HEK293 (cell line): Measurements from ENCODE around the gene SP3.

Source experiments
- BCL11B ChIP-seq: fragments of 450-650 bp; formaldehyde crosslinking; IDR thresholded peaks from 2 replicates; pipeline ENCODE4 v1.5.1; 2016; ENCODE audit warnings: low read depth, missing biosample characterization, missing genetic modification characterization
- HOXC10 ChIP-seq: sonication (generic); formaldehyde crosslinking; IDR thresholded peaks from 2 replicates; pipeline ENCODE4 v1.8.1; 2023; ENCODE audit warnings: mild to moderate bottlenecking, missing genetic modification reagents
- OSR2 ChIP-seq: fragments of 450-650 bp; formaldehyde crosslinking; IDR thresholded peaks from 2 replicates; pipeline ENCODE4 v1.5.1; 2016; ENCODE audit warnings: missing biosample characterization, missing genetic modification characterization
- PATZ1 ChIP-seq: fragments of 450-650 bp; formaldehyde crosslinking; IDR thresholded peaks from 2 replicates; pipeline ENCODE4 v1.5.1; 2016; ENCODE audit warnings: missing biosample characterization, missing genetic modification characterization
- REST ChIP-seq: fragments of 450-650 bp; formaldehyde crosslinking; IDR thresholded peaks from 2 replicates; pipeline ENCODE4 v1.5.1; 2016; ENCODE audit warnings: missing biosample characterization, missing genetic modification characterization
- SCRT2 ChIP-seq: fragments of 450-650 bp; formaldehyde crosslinking; IDR thresholded peaks from 2 replicates; pipeline ENCODE4 v1.5.1; 2016; ENCODE audit warnings: missing biosample characterization, missing genetic modification characterization
- SETDB1 ChIP-seq: IDR thresholded peaks from one replicate; pipeline ENCODE4 v1.6.1; 2017; ENCODE audit warnings: mild to moderate bottlenecking, low read length, moderate library complexity, mixed read lengths; ENCODE audit not compliant: insufficient read length
- YY1 ChIP-seq: fragments of 450-650 bp; formaldehyde crosslinking; IDR thresholded peaks from 2 replicates; pipeline ENCODE4 v1.5.1; 2018; ENCODE audit warnings: missing biosample characterization, missing genetic modification characterization
- ZBTB1 ChIP-seq: fragments of 450-650 bp; formaldehyde crosslinking; IDR thresholded peaks from 2 replicates; pipeline ENCODE4 v1.5.1; 2016; ENCODE audit warnings: missing biosample characterization, missing genetic modification characterization
- ZFHX2 ChIP-seq: fragments of 450-650 bp; formaldehyde crosslinking; conservative IDR thresholded peaks from 2 replicates; pipeline ENCODE4 v1.5.1; 2016; ENCODE audit warnings: missing biosample characterization, missing genetic modification characterization
- ZNF274 ChIP-seq, 2 experiments: fragments of 200-500 bp in 1 of 2; fragments of 450-650 bp in 1 of 2; sonication (Bioruptor generic) in 1 of 2; formaldehyde crosslinking in 1 of 2; IDR thresholded peaks; 2 replicates each; pipeline versions ENCODE4 v1.5.1 to v1.6.1; 2014 to 2016; ENCODE audit warnings: borderline replicate concordance in 1 of 2, inconsistent platforms in 1 of 2, low read length in 1 of 2, missing biosample characterization in 1 of 2, missing genetic modification characterization in 1 of 2
- ZNF747 ChIP-seq: fragments of 450-650 bp; formaldehyde crosslinking; IDR thresholded peaks from 2 replicates; pipeline ENCODE4 v1.5.1; 2016; ENCODE audit warnings: missing biosample characterization, missing genetic modification characterization
- ZXDB ChIP-seq: fragments of 450-650 bp; formaldehyde crosslinking; IDR thresholded peaks from 2 replicates; pipeline ENCODE4 v1.5.1; 2016; ENCODE audit warnings: missing biosample characterization, missing genetic modification characterization
- TF ChIP-seq, protein P1 (sequence below): fragments of 450-650 bp; formaldehyde crosslinking; IDR thresholded peaks from 2 replicates; pipeline ENCODE4 v1.5.1; 2016; ENCODE audit warnings: missing biosample characterization, missing genetic modification characterization

- TF ChIP-seq YY1 (tag by site-specific recombination): no peak
- no peak for TF ChIP-seq BCL11B
- TF ChIP-seq, protein P1, sequence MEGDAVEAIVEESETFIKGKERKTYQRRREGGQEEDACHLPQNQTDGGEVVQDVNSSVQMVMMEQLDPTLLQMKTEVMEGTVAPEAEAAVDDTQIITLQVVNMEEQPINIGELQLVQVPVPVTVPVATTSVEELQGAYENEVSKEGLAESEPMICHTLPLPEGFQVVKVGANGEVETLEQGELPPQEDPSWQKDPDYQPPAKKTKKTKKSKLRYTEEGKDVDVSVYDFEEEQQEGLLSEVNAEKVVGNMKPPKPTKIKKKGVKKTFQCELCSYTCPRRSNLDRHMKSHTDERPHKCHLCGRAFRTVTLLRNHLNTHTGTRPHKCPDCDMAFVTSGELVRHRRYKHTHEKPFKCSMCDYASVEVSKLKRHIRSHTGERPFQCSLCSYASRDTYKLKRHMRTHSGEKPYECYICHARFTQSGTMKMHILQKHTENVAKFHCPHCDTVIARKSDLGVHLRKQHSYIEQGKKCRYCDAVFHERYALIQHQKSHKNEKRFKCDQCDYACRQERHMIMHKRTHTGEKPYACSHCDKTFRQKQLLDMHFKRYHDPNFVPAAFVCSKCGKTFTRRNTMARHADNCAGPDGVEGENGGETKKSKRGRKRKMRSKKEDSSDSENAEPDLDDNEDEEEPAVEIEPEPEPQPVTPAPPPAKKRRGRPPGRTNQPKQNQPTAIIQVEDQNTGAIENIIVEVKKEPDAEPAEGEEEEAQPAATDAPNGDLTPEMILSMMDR (tag by site-specific recombination): no peak
- 0 out of 2 replicates have a peak, but pooled peaks have one; percentile 15 for TF ChIP-seq SCRT2 (tag by site-specific recombination)
- no peak for TF ChIP-seq ZBTB1
- TF ChIP-seq REST (tag by site-specific recombination): no peak
- TF ChIP-seq HOXC10 (CRISPR knock-in tag): no peak
- TF ChIP-seq ZNF274 (IDR thresholded peaks at IDR 0.05; ENCODE audit: low read length): no peak
- TF ChIP-seq ZNF274 (tag by site-specific recombination; IDR thresholded peaks at IDR 0.05; ENCODE audit: borderline replicate concordance): no peak
- no peak for TF ChIP-seq SETDB1
- no peak for TF ChIP-seq ZXDB (tag by site-specific recombination)
- TF ChIP-seq PATZ1: no peak
- TF ChIP-seq ZNF747 (tag by site-specific recombination): no peak
- no peak for TF ChIP-seq OSR2
- TF ChIP-seq ZFHX2 (tag by site-specific recombination): no peak
Measured at GRCh38 chr2:173948842-173949241, 16.3 kb downstream of the SP3 start.
